Occipital lobe (tissue), 2 donors: ENCODE measurements around the gene RSL1D1. TPM values are rescaled to one million over a fixed set of nuclear protein-coding genes. Genes with fewer than 3 reads are reported as not detected.
A peak's percentile ranks its signal among the peaks of the same experiment; 100 is the strongest.
"Not testable (repeated sequence)": the region's sequence is repeated elsewhere in the genome, so short reads cannot be mapped to it uniquely, and the experiment has no call there.

Experiments
- DNase-seq: peaks from one replicate; lab custom pipeline; 2025; lab: John Stamatoyannopoulos, UW
- total RNA-seq: library from RNA; depleted of rRNA; stranded (reverse); fragments of >200 nt; gene quantifications from one replicate; pipeline ENCODE4 v1.2.3, GENCODE V29; 2014

RSL1D1 gene
- total RNA-seq, 1 donor from 2014 or later: 100 TPM

DNA sequence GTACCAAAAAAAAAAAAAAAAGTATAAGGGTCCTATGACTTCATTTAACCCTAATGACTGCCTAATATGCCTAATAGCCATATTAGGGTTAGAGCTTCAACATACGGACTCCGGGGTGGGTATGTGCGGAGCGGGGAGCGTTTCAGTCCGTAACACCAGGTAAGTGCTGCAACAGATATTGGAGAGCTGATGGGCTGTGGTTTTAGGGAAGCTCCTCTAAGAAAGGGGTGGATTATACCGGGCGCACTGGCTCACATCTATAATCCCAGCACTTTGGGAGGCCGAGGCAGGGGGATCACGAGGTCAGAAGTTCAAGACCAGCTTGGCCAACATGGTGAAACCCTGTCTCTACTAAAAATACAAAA is 52.3 kb downstream of the RSL1D1 start:
- DNase-seq: no peak

DNA sequence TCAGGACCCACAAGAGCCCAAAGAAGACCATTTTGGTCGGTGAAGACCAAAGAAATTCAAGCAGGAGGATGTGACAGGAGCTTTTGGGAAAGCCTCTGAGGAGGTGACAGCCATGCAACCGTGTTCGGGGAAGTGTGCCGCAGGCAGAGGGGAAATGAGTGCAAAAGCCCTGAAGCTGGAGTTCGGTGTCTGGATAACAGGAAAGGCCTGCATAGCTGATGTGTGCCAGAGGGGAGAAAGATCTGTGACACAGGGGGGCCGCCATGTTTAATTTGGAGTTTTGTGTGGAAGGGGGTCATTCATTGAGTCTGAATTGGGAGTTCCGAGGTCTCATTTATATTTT is 53.4 kb downstream of the RSL1D1 start:
- DNase-seq: no peak

GRCh38 chr16:11797166-11797956 is 54.0 kb downstream of the RSL1D1 start, which contains the start of gene ZC3H7A:
TSS of gene ZC3H7A (minus strand) at chr16:11797258. CDS start at chr16:11782354, 14,904 bp downstream.
- DNase-seq: peak; percentile 95

- DNase-seq: no peak
These were observed 54.8 kb downstream of the RSL1D1 start for GRCh38 chr16:11796227-11797165.

DNA sequence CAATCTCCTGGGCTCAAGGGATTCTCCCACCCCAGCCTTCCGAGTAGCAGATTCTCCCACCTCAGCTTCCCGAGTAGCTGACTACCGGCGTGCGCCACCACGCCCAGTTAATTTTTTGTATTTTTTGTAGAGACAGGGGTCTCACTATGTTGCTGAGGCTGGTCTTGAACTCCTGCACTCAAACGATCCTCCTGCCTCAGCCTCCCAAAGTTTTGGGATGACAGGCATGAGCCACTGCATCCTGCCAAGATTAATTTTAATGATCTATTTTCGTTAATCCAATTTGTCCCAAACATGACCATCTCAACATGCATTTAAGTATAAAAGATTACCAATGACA is 55.5 kb downstream of the RSL1D1 start:
- DNase-seq: no peak

DNA sequence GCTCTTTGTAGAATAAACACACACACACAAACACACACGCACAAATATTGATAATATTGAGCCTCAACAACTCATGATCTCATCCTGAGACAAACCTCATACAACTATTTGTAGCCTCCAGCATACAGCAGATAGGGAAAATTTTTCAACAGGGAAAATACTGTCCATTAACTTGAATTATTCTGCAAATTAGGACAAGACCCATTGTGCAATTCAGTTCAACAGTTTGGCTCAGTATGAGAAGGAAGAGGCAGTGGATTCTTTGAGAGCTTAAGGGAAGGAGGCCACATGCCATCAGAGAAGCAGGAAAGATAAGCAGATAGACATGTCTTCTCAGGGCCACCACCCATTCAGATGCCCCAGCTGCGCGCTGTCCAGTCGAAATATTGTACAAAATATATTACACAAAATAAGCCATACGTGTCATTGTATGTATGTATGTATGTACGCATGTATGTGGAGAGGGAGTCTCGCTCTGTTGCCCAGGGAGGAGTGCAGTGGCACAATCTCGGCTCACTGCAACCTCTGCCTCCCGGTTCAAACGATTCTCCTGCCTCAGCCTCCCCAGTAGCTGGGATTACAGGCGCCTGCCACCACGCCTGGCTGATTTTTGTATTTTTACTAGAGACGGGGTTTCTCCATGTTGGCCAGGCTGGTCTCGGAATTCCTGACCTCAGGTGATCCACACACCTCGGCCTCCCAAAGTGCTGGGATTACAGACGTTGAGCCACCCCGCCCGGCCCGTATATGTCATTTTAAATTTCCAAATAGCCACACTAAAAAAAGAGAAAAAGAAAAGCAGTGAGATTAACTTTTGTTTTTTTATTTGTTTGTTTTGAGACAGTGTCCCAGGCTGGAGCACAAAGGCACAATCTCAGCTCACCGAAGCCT is 56.1 kb downstream of the RSL1D1 start:
- no peak for DNase-seq

DNA sequence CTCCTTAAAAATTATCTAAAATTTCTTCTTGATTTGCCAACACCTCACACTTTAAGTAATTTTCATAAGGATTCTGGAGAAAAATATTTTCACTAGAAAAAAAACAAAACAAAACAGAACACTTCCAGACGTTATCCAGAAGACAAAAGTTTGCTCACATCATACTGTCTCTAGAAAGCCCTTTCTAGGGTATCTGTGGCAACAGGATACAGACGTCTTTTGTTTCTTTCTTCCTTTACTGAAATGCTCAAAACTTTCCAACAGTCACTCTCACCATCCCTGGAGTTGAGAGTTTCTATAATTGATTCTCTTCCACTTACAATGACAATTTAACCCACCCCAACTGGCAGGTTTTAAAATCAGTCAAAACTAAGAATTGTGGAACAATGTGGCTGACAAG is 56.9 kb downstream of the RSL1D1 start:
- no peak for DNase-seq

- no peak for DNase-seq
These were observed 57.5 kb downstream of the RSL1D1 start for GRCh38 chr16:11793840-11794239.

DNA sequence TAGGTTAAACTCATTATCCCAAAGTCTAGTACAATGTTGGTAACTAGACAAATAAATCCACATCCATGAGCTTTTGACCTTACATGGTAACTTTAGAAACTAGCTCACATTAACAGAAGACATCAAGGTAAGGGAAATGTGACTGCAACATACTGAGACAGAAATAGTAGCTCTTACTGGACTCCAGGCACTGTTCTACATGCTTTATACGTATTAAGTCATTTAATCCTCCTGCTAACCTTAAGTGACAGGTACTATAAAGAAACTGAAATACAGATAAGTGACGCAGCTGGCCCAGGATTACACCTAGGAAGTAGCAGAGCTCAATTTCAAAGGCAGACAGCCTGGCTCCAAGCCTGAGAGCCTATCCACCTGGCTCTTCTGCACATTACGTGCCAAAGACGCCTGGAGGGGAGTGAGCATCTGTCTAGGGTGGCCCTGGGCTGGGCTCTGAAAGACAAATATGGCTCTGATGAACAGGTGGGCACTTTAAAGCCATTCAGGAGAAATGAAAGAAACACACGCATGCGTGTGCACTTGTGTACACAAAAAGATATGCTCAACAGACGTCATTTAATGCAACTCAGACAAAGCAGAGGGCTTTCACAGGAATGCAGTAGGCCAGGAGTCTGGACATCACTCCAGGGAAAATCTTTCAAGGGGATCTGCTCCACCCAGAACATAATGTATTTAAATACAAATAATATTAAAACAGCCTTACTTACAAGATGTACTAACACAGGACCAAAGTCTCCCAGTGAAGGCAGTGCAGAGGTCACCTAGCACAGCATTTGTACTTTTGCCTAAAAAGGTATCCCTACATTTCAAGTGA is 58.7 kb downstream of the RSL1D1 start:
- no peak for DNase-seq

DNA sequence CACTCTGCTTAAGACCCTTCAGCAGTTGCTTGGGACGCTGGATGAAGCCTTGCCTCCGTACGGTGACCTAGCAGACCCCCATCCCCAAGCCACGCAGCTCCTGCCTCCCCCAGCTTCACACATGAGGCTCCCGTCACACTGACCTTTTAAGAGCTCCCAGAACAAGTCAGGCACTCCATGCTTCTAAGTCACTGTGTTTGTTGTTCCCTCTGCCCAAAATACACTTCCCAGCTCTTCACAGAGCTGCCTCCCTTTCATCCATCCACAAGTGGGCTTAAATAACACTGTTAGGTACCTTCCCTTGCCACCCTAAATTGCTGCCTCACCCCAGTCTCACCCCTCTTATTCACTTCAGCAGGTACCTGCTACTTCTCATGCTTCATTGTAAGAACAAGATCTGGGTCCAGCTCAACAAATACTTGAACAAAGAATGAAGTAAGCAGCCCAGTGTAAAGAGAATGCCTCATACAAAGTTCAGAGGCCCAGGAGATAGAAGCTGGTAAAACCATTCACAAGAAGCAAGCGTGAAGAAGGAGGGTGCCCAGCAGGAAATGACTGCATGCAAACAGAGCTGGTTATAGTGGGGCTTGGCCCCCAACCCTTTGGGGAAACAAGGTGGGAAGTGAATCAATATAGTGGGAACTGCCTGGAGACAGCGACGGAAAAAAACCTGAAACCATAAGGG is 60.1 kb downstream of the RSL1D1 start:
- no peak for DNase-seq

DNA sequence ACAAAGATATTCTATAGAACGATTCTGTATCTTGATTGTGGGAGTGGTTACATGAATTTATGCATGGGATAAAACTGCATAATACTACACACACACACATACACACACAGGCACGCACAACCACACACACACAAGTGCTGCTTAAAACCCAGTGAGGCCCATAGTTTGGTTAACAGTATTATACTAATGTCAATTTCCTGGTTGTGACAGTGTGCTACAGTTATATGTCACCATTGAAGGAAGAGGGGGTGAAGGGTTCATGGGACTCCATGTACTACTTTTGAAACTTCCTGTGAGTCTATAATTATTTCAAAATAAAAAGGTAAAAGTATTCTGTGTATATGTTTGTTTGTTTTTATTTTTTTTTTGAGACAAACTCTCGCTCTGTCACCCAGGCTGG is 62.4 kb downstream of the RSL1D1 start:
- no peak for DNase-seq

DNA sequence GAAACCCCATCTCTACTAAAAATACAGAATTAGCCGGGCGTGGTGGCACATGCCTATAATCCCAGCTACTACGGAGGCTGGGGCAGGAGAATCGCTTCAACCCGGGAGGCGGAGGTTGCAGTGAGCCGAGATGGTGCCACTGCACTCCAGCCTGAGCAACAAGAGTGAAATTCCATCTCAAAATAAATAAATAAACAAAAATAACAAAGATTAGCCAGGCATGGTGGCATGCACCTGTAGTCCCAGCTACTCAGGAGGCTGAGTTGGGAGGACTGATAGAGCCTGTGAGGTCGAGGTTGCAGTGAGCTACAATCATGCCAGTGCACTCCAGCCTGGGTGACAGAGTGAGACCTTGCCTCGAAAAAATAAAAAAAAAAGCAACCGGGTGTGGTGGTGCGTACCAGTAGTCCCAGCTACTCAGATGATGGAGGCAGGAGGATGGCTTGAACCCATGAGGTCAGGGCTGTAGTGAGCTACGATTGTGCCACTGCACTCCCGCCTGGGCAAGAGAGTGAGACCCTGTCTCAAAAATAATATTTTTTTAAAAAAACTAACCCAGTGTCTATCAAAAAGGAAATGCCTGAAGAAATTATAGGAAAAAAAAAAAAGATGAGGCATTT is 66.3 kb downstream of the RSL1D1 start:
- not testable (repeated sequence) for DNase-seq

- not testable (repeated sequence) for DNase-seq
These were observed 67.0 kb downstream of the RSL1D1 start for GRCh38 chr16:11784381-11784780.

DNA sequence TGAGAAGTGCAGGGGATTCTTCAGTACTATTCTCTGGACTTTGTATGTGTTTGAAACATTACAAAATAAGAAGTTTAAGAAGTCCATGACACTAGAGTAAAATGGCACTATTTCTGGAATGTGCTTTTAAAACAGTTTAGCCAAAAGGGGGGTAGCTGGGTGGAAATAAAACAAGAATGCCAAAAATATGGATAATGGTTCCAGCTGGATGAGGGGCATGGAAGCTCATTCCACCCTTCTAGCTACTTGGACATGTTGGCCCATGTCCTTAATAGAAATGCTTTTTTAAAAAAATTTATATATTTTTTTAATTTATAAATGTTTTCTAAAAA is 67.3 kb downstream of the RSL1D1 start:
- no peak for DNase-seq

Other genes with a start within 250 kb of the RSL1D1 start
- gene SNN, start 183.1 kb downstream of the RSL1D1 start, total RNA-seq: 143 TPM
- 12.3 TPM for gene TXNDC11, start 108.7 kb downstream of the RSL1D1 start, total RNA-seq
- 36.0 TPM for gene ZC3H7A, start 54.3 kb downstream of the RSL1D1 start, total RNA-seq
- gene GSPT1, start 64.4 kb upstream of the RSL1D1 start, total RNA-seq: 75.2 TPM
- 0.78 TPM for gene NPIPB2, start 90.5 kb upstream of the RSL1D1 start, total RNA-seq
- not detected for gene TNFRSF17, start 113.7 kb upstream of the RSL1D1 start, total RNA-seq
- 13.6 TPM for gene SNX29, start 125.2 kb upstream of the RSL1D1 start, total RNA-seq